CD4-positive, alpha-beta T cell (primary cell): ENCODE measurements around the gene CASZ1. TPM values are rescaled to one million over a fixed set of nuclear protein-coding genes. Genes with fewer than 3 reads are reported as not detected.

Experiments
- ATAC-seq: fragments of 200-7000 bp; cut with Tn5 transposase; one replicate; pipeline ENCODE4 v1.10.0; 2022; ENCODE audit warnings: mild to moderate bottlenecking; ENCODE audit not compliant: poor library complexity
- CTCF ChIA-PET: fragments of 350-600 bp; sonication (Branson Sonifier 250); formaldehyde crosslinking; loops from one replicate; lab custom pipeline; 2021; ENCODE audit warnings: antibody characterized with exemption, inconsistent platforms; lab: Charles Lee
- POLR2A ChIA-PET: fragments of 350-600 bp; sonication (Branson Sonifier 250); formaldehyde crosslinking; loops from one replicate; lab custom pipeline; 2021; ENCODE audit warnings: antibody characterized with exemption, inconsistent platforms; lab: Charles Lee
- DNase-seq, 14 experiments: peaks; one replicate each; pipeline ENCODE4 v3.0.0-alpha.2; 2013 to 2020; ENCODE audit warnings: mixed read lengths in 2 of 14
- H3K27ac ChIP-seq, 2 donors: one replicate each; pipeline versions ENCODE4 v1.5.1 to v1.7.0; 2013; ENCODE audit warnings: low read length in 2 of 2, low read depth in 1 of 2, mild to moderate bottlenecking in 1 of 2
- H3K27me3 ChIP-seq, 2 experiments: 1 replicate in 1 of 2; 2 replicates in 1 of 2; pipeline versions ENCODE4 v1.6.1 to v1.7.0; 2013; ENCODE audit warnings: low read length in 2 of 2, control low read depth in 1 of 2, mild to moderate bottlenecking in 1 of 2, moderate library complexity in 1 of 2; ENCODE audit not compliant: insufficient read depth in 2 of 2, control insufficient read depth in 1 of 2
- H3K36me3 ChIP-seq: one replicate; pipeline ENCODE4 v1.6.1; 2013; ENCODE audit warnings: low read length, control low read depth; ENCODE audit not compliant: insufficient read depth
- H3K4me1 ChIP-seq: one replicate; pipeline ENCODE4 v1.6.1; 2013; ENCODE audit warnings: low read length, control low read depth; ENCODE audit not compliant: insufficient read depth
- H3K4me3 ChIP-seq: one replicate; pipeline ENCODE4 v1.5.1; 2013; ENCODE audit warnings: mild to moderate bottlenecking, low read length, moderate library complexity
- H3K9me3 ChIP-seq, 2 experiments: 1 replicate in 1 of 2; 2 replicates in 1 of 2; pipeline versions ENCODE4 v1.6.1 to v1.7.0; 2013; ENCODE audit warnings: low read length in 2 of 2, mild to moderate bottlenecking in 2 of 2, control low read depth in 1 of 2, moderate library complexity in 1 of 2; ENCODE audit not compliant: control insufficient read depth in 1 of 2, insufficient read depth in 1 of 2
- H3K27ac Mint-ChIP-seq: one replicate; pipeline ENCODE4 v1.8.0; 2020; ENCODE audit warnings: mixed read lengths
- H3K27me3 Mint-ChIP-seq: one replicate; pipeline ENCODE4 v1.8.0; 2021; ENCODE audit warnings: mixed read lengths
- H3K36me3 Mint-ChIP-seq: one replicate; pipeline ENCODE4 v1.8.0; 2021; ENCODE audit warnings: low read depth, mixed read lengths
- H3K4me1 Mint-ChIP-seq: one replicate; pipeline ENCODE4 v1.8.0; 2021; ENCODE audit warnings: low read depth, mixed read lengths
- H3K4me3 Mint-ChIP-seq: one replicate; pipeline ENCODE4 v1.8.0; 2020; ENCODE audit warnings: mild to moderate bottlenecking, mixed read lengths
- H3K9me3 Mint-ChIP-seq: one replicate; pipeline ENCODE4 v1.8.0; 2020; ENCODE audit warnings: mixed read lengths
- intact Hi-C, 2 experiments: fragments of 100-400 bp; cut with DNase I in 1 of 2; cut with micrococcal nuclease in 1 of 2; formaldehyde crosslinking; loops; one replicate each; pipeline versions ENCODE4 v1.15.1 to v1.9.0; 2023 to 2025; cut with DNase I, micrococcal nuclease
- total RNA-seq, 174 experiments: library from RNA in 2 of 174; stranded (reverse) in 2 of 174; gene quantifications; one replicate each; pipeline ENCODE4 v1.2.3 and lab custom pipeline; 2021 to 2026
- TF ChIP-seq, protein P1 (sequence below): fragments of 200-600 bp; IDR thresholded peaks from one replicate; pipeline ENCODE4 v1.8.0; 2022; ENCODE audit warnings: antibody characterized with exemption, mild to moderate bottlenecking

Gene CASZ1
- total RNA-seq, 2 experiments from 2014 or later = 21.8 to 22.8 TPM

GRCh38 chr1:10656431-10656830 is 140.0 kb downstream of the CASZ1 start:
- Histone ChIP-seq H3K36me3 (peaks cover 6% of the 10 kb centered on the region), H3K27me3 (no peaks in the 10 kb centered on the region), H3K4me1 (no peaks in the 10 kb centered on the region), H3K27ac (no peak overlapping the region), H3K9me3 (no peaks in the 10 kb centered on the region), H3K4me3 (no peak overlapping the region)
- Mint-ChIP-seq H3K4me1 (no peaks in the 10 kb centered on the region), H3K9me3 (no peaks in the 10 kb centered on the region), H3K27ac (no peak overlapping the region), H3K4me3 (no peak overlapping the region), H3K36me3 (peaks cover 11% of the 10 kb centered on the region), H3K27me3 (no peaks in the 10 kb centered on the region)
- intact Hi-C loops = no loop called here
- ChIA-PET CTCF (no interaction called here), POLR2A (no interaction called here)
- no peak for DNase-seq
- TF ChIP-seq, protein P1, sequence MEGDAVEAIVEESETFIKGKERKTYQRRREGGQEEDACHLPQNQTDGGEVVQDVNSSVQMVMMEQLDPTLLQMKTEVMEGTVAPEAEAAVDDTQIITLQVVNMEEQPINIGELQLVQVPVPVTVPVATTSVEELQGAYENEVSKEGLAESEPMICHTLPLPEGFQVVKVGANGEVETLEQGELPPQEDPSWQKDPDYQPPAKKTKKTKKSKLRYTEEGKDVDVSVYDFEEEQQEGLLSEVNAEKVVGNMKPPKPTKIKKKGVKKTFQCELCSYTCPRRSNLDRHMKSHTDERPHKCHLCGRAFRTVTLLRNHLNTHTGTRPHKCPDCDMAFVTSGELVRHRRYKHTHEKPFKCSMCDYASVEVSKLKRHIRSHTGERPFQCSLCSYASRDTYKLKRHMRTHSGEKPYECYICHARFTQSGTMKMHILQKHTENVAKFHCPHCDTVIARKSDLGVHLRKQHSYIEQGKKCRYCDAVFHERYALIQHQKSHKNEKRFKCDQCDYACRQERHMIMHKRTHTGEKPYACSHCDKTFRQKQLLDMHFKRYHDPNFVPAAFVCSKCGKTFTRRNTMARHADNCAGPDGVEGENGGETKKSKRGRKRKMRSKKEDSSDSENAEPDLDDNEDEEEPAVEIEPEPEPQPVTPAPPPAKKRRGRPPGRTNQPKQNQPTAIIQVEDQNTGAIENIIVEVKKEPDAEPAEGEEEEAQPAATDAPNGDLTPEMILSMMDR = no peak
- ATAC-seq = no peak

- ATAC-seq (no peak), DNase-seq (no peak)
- no peak overlapping the region for H3K4me3 Mint-ChIP-seq
- no peaks in the 10 kb centered on the region for H3K9me3 Mint-ChIP-seq
- POLR2A ChIA-PET = no interaction called here
- no peak overlapping the region for H3K27ac Mint-ChIP-seq
- TF ChIP-seq, protein P1 = no peak
- Histone ChIP-seq H3K27me3 (no peaks in the 10 kb centered on the region), H3K36me3 (peaks cover 6% of the 10 kb centered on the region), H3K27ac (no peak overlapping the region), H3K4me1 (no peaks in the 10 kb centered on the region), H3K9me3 (no peaks in the 10 kb centered on the region), H3K4me3 (no peak overlapping the region)
- no peaks in the 10 kb centered on the region for H3K4me1 Mint-ChIP-seq
- no peaks in the 10 kb centered on the region for H3K27me3 Mint-ChIP-seq
- intact Hi-C loops = no loop called here
- H3K36me3 Mint-ChIP-seq = peaks cover 11% of the 10 kb centered on the region
- CTCF ChIA-PET = no interaction called here
Measured at GRCh38 chr1:10655002-10655401, 141.4 kb downstream of the CASZ1 start.

GRCh38 chr1:10653370-10654125 is 142.9 kb downstream of the CASZ1 start:
- no peak for DNase-seq
- no peak overlapping the region for H3K4me3 Mint-ChIP-seq
- CTCF ChIA-PET = no interaction called here

More at GRCh38 chr1:10653370-10654125, 142.9 kb downstream of the CASZ1 start:
- no peak for ATAC-seq
- Histone ChIP-seq H3K9me3 (no peaks in the 10 kb centered on the region), H3K36me3 (peaks cover 6% of the 10 kb centered on the region), H3K4me3 (no peak overlapping the region), H3K27me3 (no peaks in the 10 kb centered on the region), H3K27ac (no peak overlapping the region), H3K4me1 (no peaks in the 10 kb centered on the region)
- POLR2A ChIA-PET = no interaction called here
- no peaks in the 10 kb centered on the region for H3K9me3 Mint-ChIP-seq
- no peak overlapping the region for H3K27ac Mint-ChIP-seq
- TF ChIP-seq, protein P1 = no peak
- no peaks in the 10 kb centered on the region for H3K4me1 Mint-ChIP-seq
- peaks cover 5% of the 10 kb centered on the region for H3K36me3 Mint-ChIP-seq
- no peaks in the 10 kb centered on the region for H3K27me3 Mint-ChIP-seq
- intact Hi-C loops = no loop called here
